ENCODE results near the gene ETF1.

GRCh38 chr5:138468966-138469539 is 74.0 kb downstream of the ETF1 start:
- TF ChIP-seq CTCF (IDR thresholded peaks at IDR 0.05; ENCODE audit: low read depth, low read length) (no peak), POLR2A (IDR thresholded peaks at IDR 0.05; ENCODE audit: extremely low read depth, insufficient read length) (no peak)

Measured in NB4 (cell line).